Left renal pelvis (tissue), 4 donors: ENCODE results near the gene CUTA. TPM values are rescaled to one million over a fixed set of nuclear protein-coding genes. Genes with fewer than 3 reads are reported as not detected.
"Not testable (repeated sequence)": the region's sequence is repeated elsewhere in the genome, so short reads cannot be mapped to it uniquely, and the experiment has no call there.

Experiments used
- DNase-seq, 4 donors: peaks; one replicate each; pipeline ENCODE4 v3.0.0-alpha.2; 2013; ENCODE audit warnings: low read depth in 4 of 4, low spot score in 3 of 4
- polyA plus RNA-seq, 4 donors: library from polyadenylated mRNA; unstranded; fragments of 120-200 nt; gene quantifications; one replicate each; pipeline ENCODE4 v1.2.1, GENCODE V29; 2013; ENCODE audit not compliant: insufficient read length in 4 of 4

CUTA gene
- polyA plus RNA-seq, 4 donors: 150 to 250 (median 226) TPM

DNA sequence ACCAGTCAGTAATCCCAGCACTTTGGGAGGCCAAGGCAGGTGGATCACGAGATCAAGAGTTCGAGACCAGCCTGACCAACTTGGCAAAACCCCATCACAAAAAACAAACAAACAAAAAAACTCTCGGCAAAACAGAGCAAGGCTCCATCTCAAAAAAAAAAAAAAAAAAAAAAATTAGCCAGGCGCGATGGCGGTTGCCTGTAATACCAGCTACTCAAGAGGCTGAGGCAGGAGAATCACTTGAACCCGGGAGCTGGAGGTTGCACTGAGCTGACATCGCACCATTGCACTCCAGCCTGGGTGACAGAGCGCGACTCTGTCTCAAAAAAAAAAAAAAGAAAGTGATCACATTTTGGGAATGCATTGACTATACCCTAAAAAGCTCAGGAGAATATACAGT, 38.7 kb downstream of the CUTA start:
- not testable (repeated sequence) for DNase-seq

- DNase-seq: no peak
Observed at GRCh38 chr6:33377171-33377570, 40.7 kb downstream of the CUTA start.

GRCh38 chr6:33375143-33375671, 42.7 kb downstream of the CUTA start:
- no peak for DNase-seq

DNA sequence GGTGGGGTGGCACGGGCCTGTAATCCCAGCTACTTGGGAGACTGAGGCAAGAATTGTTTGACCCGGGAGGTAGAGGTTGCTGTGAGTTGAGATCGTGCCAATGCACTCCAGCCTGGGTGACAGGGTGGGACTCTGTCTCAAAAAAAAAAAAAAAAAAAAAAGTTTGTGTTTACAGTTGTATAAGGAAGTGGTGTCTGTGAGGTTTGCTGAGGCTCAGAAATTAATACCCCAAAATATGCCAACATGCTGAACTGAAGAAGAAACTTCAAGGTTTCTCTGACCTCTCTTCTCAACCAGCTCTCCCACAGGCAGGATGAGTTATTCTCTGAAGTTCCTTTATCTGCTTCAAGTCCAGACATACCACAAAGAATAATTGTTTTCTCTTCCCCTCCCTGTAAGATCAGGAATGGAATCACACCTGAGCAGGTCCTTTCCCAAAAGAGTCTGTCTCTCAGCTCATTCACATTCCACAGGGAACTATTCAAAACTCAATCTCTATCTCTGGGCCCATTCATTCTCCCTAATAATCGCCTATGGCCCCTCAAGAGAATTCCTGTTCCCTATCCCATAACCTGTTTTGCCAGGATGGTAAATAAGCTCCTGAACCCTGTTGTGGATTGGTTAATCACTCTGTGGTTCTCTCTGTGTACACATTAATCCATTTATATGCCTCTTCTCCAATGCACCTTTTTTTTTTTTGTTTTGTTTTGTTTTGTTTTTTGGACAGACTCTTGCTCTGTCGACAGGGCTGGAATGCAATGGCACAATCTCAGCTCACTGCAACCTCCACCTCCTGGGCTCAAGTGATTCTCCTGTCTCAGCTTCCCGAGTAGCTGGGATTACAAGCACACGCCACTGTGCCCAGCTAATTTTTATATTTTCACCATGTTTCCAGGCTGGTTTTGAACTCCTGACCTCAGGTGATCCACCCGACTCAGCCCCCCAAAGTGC, 43.7 kb downstream of the CUTA start:
- DNase-seq: no peak

DNA sequence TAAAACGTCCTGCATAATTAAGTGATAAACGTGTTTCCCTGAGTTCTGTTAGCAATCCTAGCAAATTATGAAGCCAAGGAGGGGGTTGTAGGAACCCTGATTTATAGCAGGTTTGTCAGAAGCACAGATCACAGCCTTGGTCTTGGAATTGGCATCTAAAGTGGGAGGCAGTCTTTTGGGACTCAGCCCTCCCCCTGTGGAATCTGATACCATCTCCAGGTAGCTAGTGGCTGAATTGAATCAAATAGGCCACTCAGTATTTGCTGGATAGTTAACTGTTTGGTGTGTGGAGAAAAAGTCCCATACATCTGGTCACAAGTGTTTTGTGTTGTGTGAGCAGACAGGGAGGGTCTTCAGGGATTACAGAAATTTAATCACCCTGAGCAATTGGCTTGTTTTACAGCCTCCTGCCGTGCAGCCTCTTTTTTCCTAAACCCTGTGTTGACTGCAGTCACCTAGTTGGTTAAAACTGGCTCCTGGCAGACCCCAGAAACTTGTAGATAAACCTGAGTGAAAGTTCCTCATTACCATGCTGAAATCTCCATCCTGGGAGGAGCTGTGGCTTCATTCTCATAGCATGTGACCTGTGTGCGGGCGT, 45.3 kb downstream of the CUTA start:
- peak in 1 of 4 donors; percentile 39 for DNase-seq

- not testable (repeated sequence) for DNase-seq
Observed at GRCh38 chr6:33371901-33372300, 46.0 kb downstream of the CUTA start.

GRCh38 chr6:33367715-33368025, 50.2 kb downstream of the CUTA start:
- DNase-seq: not testable (repeated sequence)

- DNase-seq: no peak
Observed at GRCh38 chr6:33367009-33367714, 50.7 kb downstream of the CUTA start.

Other genes with a start within 250 kb of the CUTA start
- 1 to 10 TPM; 3.0 to 6.9 (median 4.1) TPM for gene COL11A2, start 225.6 kb downstream of the CUTA start, polyA plus RNA-seq
- 10 to 100 TPM; 47.0 to 66.5 (median 55.5) TPM for gene RXRB, start 217.4 kb downstream of the CUTA start, polyA plus RNA-seq
- gene SLC39A7, start 217.2 kb downstream of the CUTA start, polyA plus RNA-seq: 100 to 1,000 TPM in 3 of 4 donors, 10 to 100 TPM in 1; 91.9 to 139 (median 116) TPM
- gene HSD17B8, start 213.5 kb downstream of the CUTA start, polyA plus RNA-seq: 10 to 100 TPM; 10.7 to 29.1 (median 22.2) TPM
- 10 to 100 TPM; 52.8 to 70.6 (median 56.2) TPM for gene RING1, start 209.6 kb downstream of the CUTA start, polyA plus RNA-seq
- gene VPS52, start 146.2 kb downstream of the CUTA start, polyA plus RNA-seq: 10 to 100 TPM; 53.1 to 96.0 (median 75.1) TPM
- 1,000 to 10,000 TPM; 2,948 to 3,391 (median 3,096) TPM for gene RPS18, start 146.0 kb downstream of the CUTA start, polyA plus RNA-seq
- 1 to 10 TPM; 2.5 to 5.0 (median 3.8) TPM for gene B3GALT4, start 141.0 kb downstream of the CUTA start, polyA plus RNA-seq
- 10 to 100 TPM; 54.9 to 82.1 (median 59.9) TPM for gene WDR46, start 128.9 kb downstream of the CUTA start, polyA plus RNA-seq
- 10 to 100 TPM; 41.9 to 78.2 (median 75.1) TPM for gene PFDN6, start 128.5 kb downstream of the CUTA start, polyA plus RNA-seq
- 100 to 1,000 TPM in 2 of 4 donors, 10 to 100 TPM in 2; 96.7 to 133 (median 103) TPM for gene RGL2, start 119.2 kb downstream of the CUTA start, polyA plus RNA-seq
- gene TAPBP, start 104.0 kb downstream of the CUTA start, polyA plus RNA-seq: 10 to 100 TPM; 26.9 to 49.5 (median 38.4) TPM
- gene ZBTB22, start 100.4 kb downstream of the CUTA start, polyA plus RNA-seq: 10 to 100 TPM; 20.1 to 25.5 (median 21.4) TPM
- gene DAXX, start 95.1 kb downstream of the CUTA start, polyA plus RNA-seq: 10 to 100 TPM; 45.3 to 58.9 (median 54.1) TPM
- 10 to 100 TPM; 35.0 to 47.3 (median 37.7) TPM for gene KIFC1, start 26.3 kb downstream of the CUTA start, polyA plus RNA-seq
- 10 to 100 TPM; 65.4 to 87.7 (median 73.4) TPM for gene PHF1, start 7.1 kb downstream of the CUTA start, polyA plus RNA-seq
- 10 to 100 TPM; 20.9 to 42.3 (median 33.1) TPM for gene SYNGAP1, start 2.0 kb upstream of the CUTA start, polyA plus RNA-seq
- gene ZBTB9, start 36.5 kb upstream of the CUTA start, polyA plus RNA-seq: 10 to 100 TPM in 3 of 4 donors, 1 to 10 TPM in 1; 9.2 to 17.6 (median 14.2) TPM
- 10 to 100 TPM; 13.5 to 23.7 (median 21.8) TPM for gene BAK1, start 162.2 kb upstream of the CUTA start, polyA plus RNA-seq
- 10 to 100 TPM in 1 of 4 donors, 1 to 10 TPM in 3; 7.5 to 17.0 (median 9.0) TPM for gene ITPR3, start 203.2 kb upstream of the CUTA start, polyA plus RNA-seq